ENCODE measurements around the gene ARPP21.
"Not testable (repeated sequence)": the region's sequence is repeated elsewhere in the genome, so short reads cannot be mapped to it uniquely, and the experiment has no call there.

Gene ARPP21

DNA sequence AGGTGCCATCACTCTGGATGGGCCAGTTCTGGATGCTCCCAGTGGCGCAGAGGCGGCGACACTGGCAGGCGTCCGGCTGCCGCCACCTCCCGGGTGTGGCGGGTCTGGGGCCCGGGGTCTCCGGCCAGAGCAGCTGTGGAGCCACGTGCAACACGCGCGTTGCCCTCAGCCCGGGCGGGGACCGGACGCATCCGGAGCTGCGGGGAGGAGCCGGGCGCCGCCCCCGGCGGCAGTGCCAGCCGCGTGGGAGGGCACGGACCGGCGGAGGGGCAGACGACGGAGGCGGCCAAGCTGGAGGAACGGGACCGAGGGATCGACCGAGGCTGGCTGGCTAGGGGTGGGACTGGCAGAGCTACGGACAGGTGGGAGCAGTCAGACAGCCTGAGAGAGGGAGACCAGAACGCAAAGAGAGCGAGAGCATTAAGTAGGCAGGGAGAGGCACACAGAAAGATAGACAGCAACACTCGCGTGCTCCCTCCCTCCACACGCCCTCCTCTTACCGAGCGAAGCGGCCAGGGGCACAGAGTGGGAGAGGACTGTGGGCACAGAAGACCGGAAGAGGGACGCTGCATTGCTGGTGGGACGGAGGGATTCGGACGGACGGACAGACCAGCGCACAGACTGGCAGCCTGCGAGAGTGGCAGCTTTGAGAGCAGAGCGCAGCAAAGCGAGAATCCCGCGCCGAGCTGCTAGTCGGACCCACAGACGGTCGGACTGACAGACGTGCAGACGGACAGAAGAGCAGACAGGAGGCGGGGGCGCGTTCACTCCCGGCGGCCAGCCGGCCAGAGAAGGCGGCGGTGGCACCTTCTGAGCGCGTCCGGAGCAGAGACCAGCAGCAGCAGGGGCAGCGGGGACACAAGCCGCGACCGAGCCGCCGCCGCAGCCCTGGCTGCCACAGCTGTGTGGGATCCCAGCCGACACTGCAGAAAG, at the start of gene ARPP21:
Gene ARPP21 (plus strand): TSS at position 272 of the 933 bp plus-strand sequence. CDS start 42,227 bp downstream, outside the sequence.
- no peak for DNase-seq

DNA sequence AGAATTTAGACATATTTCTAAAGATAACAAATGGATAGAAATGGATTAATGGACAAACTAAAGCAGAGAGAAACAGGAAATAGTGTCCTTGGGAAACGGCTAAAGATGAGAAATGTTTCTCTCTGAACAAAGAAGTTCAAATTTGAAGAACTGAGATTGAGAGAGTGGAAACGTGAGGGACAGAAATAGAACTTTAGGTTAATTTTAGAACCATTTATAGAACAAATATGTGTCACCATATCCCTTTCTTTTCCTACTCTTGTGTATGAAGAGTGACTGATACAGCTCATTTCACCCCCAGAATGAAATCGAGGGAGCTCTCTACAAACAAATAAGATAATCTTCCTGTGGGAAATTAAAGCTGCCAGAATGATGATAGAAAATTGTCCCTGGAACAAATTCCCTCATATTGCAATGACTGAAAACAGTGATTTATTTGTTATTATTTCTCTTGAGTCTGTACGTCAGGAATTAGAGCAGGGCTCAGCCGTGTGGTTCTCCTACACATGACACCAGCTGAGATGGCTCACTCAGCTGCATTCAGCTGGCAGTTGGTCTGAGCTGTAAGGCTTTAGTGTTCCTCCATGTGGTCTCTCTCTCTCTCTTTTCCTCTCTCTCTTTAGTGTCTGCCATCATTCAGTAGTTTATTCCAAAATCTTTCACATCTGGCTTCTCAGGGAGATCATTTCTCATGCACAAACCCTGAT, 46.6 kb upstream of the ARPP21 start:
- DNase-seq: no peak

DNA sequence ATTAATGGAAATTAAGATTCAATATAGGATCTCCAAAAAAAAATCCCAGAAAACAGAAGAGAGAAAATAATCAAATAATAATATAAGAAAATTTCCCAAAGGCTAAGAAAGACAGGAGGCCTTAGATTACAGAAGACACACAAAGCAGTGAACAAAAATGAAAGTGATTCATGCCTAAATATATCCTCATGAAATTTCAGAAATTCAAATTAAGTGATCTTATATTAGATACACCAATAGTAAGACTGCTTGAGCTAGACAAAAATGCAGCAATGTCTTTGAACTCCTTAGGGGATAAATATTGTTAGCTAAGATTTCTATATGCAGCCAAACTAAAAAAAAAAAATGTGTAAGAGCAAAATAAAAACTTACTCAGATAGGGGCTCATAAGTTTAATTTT, 44.6 kb upstream of the ARPP21 start:
- DNase-seq: no peak

DNA sequence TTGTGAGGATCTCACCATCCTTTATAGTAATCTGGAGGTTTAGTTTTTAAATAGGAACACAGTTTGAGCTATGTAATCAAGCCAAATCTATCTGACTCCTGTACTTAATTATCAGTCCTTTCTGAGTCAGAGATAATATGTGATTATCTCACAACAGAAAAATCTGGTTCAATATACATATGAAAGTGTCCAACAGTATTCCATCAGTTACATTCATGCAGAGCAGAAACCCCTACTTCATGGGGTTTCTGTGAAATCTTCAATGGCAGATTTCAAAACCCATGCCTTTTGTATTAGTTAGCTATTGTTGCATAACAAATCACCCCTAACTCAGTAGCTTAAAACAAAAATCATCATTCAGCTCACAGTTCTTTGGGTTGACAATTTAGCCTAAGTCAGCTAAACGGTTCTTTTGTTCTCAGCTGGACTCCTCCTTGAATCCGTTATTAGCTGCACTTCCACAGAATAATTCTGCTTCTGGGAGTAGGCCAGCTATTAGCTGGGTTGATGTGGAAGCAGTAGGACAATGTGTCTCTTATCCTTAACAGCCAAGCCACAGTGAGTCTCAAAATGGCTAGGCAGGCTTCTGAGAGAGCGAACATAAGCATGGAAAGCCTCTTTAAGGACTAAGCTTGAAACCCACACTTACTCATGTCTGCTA, 42.9 kb upstream of the ARPP21 start:
- no peak for DNase-seq

DNA sequence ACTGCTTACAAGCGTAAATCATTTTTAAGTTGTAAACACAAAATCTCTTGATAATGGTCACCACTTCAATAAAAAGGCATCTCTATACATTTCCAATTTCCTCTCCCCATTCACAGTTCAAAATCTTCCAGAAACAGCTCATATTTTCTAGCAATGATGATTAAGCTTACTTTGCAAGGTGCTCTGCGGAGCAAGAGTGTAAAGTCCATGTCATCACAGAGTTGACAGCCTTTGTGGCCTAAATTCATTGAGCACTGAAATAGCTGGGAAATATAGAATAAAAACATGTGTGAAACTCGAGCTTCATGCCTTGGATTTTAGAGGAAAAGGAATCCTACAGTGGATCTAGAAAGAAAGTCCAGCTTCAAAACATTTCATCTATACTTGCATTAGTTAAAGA, 41.8 kb upstream of the ARPP21 start:
- no peak for DNase-seq

DNA sequence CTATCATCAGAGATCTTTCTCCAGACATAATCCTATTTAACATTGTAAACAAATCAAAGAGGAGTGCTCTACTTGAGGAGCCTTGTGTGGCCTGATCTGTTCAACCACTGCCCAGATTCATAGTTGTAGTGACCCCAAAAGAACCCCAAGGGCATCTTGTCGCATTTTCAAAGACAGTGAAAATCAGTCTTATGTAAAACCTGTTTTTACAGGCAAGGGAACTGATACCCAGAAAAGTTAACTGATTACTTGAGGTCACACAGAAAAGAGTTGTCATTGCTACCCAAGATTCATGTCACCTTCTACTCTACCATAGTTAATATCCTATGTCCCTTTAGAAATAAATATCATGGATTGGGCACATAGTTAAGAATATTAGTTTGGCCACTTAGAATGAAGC, 40.5 kb upstream of the ARPP21 start:
- DNase-seq: no peak

DNA sequence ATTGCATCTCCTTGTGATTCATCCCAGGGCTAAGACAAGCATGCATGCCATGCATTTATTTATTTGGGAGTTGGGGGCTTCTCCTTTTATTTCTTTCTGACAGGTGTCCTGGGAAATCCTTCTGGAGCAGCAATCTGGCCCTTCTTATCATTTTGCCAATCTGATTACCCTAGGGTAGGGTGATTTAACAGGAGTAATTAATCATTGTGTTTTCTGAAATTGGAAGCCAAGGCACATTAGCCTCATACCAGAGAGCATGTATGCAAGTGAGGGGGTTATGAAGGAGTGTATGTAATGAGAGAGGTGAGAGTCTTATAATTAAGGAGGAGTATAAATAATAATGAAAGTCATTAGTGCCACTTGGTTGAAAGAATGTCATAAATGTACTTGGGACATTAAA, 37.4 kb upstream of the ARPP21 start:
- DNase-seq: no peak

DNA sequence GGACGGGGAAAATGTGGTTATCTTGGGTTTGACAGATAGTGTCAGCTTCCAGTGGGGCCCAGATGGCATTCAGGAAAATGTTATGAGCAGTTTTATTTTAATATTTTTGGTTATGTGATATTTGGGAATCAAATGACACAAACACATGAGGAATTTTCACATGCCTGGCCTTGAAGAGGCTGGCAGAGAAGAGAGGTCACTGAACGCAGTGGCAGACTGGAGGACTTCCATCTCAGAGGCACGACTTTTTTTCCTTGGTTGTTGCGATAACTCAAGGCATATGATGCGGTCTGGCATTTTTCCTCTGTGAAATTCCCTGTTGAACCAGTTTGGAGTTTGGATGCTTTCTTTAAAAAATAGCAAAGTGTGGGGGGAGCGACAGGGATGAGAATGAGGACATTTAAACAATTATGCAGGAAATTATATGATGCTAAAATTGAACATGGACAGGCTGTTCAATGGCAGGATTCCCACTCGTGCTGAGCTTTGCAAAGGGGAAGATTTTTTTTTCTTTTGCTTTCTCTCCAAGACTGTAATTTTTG, 36.9 kb upstream of the ARPP21 start:
- DNase-seq: no peak

DNA sequence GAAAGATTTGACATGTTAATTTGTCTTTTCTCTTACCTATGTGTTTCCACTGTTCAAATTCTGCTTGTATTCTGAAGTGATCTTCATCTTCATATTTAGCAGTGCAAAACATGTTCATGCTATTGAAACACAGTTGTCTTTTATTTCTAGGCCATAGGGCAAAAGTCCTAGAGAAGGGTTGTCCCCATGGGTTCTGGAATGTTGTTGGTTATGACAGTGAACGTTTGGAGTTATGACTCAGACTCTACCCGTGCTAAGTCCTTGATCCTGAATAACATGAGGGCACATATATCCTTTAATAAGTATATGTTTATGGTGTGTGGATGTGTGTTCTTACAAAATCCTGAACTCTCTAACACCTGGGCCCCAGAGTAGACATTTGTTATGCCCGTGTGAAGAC, 23.0 kb upstream of the ARPP21 start:
- no peak for DNase-seq

DNA sequence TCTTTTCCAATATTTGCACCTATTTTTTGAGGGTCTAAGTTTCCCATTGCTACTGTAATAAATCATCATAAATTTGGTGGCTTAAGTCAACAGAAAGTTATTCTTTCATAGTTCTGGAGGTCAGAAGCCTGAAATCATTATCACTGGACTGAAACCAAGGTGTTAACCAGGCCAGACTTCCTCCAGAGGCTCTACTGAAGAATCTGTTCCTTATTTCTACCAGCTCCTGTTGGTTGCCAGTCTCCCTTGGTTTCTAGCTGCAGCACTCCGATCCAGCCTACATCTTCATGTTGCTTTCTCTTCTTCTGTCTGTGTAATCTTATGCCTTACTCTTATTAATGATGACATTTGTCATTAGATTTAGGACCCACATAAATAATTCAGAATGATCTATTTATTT, 22.0 kb upstream of the ARPP21 start:
- DNase-seq: no peak

DNA sequence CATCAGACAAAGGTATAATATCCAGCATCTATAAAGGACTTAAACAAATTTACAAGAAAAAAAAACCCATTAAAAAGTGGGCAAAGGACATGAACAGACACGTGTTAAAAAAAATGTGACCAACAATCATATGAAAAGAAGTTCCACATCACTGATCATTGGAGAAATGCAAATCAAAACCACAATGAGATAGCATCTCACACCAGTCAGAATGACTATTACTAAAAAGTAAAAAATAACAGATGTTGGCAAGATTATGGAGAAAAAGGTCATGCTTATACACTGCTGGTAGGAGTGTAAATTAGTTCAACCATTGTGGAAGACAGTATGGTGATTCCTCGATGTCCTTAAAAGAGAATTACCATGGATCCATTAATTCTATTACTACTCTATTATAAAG, 19.1 kb upstream of the ARPP21 start:
- DNase-seq: not testable (repeated sequence)

DNA sequence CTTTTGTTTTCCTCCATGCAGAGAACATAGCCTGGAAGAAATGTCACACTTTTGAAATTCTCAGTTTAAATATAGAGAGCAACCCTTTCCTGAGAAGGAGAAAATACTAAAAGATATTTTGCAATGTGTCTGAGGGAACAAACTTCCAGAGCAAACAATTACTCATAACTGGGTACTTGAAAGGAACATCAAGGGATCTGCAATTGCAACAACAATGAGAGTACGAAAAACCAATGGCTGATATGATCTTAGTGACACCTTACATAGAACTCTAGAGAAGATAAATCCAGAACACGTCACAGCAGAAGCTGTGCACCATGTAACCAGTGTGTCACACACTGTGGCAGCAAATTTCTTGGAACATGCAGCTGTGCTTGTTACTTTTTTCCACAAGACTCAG, 14.6 kb upstream of the ARPP21 start:
- DNase-seq: no peak

DNA sequence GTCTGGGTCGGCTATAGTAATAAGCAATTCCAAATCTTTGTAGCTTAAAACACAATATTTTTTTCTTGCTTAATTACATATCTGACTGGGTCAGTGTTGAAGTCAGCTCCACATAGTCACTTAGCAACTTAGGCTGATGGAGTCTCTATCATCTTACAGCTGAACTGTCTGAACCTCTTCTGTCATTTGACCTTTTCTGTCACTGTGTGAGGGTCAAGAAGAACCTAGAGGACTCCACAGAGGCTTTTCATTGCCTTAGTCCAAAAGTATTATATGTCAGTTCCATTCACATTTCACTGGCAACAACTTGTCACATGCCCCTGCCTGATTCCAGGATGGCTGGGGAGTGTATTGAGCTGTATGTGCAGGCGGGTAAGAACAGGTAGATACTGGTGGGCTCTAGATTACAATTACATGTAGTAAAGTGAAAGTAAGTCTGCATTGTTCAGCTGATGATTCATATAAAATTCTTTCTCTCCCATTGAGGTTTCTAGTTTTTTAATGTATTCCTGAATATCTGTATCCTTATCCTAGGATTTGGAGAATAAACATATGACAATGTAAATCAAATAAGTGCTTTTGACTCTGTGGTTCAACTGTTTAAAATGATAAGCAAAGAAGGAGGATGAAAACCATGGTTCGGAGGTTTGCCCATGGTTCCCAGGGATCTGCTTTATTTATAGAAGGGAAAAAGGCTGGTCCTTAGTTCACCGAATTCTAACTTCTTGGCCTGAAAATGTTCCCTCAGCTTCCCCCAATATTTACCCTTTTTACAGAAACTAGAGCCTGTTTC, 5.8 kb upstream of the ARPP21 start:
- DNase-seq: no peak

DNA sequence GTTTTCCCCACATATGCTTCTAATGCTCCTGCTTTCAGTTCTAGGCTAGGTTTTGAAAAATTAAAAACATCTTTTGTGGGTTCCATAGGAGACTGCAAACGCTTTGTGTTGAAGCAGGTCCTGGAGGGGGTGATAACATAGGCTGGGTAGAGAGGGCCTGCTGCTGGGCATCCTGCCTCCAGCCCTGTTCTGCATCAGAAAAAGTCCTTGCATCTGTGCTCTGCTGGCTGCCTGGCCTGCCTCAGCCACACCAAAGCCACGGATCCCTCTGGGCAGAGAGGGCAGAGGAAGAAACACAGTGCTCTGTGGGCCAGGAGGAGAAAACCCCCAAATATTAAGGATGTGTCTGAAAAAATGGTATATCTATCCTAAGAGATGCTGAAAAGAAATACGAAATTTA, 3.9 kb upstream of the ARPP21 start:
- no peak for DNase-seq

DNA sequence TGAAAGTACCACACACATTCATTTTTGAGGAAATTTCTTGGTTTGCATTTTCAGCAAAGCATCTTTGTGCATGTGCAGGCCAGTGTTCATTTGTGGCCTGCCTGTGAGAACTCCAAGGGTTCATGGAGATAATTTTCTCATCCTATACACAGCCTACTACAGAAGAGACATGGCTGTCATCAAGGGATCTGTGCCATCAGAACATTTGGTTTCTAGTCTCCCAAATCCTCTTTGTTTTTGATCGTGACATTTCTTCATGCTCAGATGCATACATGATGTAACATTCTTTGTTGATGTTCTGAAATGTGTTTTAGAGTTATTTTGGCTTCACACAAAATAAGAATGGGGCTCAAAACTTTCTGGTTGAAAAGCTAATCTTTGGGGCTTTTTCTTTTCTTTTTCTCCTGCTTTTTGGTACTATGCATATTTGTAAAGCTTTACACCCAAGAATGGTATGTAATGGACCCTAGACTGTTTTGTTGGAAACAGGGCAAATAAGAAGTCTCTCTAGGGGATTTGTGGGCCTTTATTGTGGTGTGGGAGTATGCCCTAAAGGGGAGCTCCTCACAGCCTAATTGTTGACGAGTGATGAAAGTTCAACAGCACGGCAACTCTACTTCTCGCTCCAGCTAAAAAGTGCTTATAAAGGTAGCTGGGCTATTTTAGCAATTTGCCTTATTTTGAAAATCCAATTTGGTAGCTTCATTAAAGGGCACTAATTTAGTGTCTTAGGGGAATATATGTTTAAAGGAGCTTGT, 3.2 kb upstream of the ARPP21 start:
- DNase-seq: no peak

DNA sequence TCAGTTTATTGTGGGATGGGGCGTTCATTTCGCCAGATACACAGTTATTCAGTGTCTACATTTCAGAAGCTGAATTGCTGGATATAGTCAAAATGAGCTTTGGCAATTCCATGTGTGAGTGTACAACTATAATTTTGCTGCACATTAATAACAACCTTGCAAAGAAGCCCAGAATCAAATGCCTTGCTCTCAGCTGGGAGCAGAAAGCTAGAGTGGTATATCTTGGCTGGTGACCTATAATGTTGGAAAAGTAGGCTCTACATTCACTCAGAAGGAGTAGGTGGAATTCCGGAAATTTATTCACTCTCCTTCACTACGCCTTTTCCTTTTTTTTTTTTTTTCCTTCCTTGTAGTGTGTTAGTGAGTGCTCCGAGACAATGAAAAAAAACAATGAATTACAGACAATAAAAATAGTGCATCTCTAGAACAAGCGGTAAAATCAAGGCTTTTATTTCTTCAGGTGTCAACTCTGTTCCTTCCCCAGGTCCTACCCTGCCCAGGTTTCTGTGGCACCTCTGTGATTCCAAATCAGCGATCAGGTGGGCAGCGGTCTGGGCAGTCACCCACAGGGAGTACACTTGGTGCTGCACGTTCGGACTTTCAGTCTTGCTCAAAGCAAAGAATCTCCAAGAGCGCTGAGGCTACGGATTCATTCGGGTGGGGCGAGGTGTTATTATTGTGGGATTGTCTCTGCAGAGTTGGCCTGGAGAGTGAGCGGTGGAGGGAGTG, 910 bp upstream of the ARPP21 start:
- DNase-seq: no peak

DNA sequence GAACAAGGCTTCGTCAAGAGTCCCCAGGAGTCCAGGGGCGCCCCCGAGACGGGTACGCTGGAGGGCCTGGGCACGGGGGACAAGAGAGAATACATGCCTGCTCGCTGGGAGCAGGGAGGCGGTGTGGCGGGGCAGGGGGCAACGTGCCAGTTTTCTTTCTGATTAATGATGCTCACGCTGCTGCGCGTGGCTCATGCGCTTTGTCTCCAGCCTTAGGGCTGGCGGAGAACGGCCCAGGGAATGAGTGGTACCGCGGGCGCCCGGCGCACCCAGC, 408 bp upstream of the ARPP21 start:
- no peak for DNase-seq

DNA sequence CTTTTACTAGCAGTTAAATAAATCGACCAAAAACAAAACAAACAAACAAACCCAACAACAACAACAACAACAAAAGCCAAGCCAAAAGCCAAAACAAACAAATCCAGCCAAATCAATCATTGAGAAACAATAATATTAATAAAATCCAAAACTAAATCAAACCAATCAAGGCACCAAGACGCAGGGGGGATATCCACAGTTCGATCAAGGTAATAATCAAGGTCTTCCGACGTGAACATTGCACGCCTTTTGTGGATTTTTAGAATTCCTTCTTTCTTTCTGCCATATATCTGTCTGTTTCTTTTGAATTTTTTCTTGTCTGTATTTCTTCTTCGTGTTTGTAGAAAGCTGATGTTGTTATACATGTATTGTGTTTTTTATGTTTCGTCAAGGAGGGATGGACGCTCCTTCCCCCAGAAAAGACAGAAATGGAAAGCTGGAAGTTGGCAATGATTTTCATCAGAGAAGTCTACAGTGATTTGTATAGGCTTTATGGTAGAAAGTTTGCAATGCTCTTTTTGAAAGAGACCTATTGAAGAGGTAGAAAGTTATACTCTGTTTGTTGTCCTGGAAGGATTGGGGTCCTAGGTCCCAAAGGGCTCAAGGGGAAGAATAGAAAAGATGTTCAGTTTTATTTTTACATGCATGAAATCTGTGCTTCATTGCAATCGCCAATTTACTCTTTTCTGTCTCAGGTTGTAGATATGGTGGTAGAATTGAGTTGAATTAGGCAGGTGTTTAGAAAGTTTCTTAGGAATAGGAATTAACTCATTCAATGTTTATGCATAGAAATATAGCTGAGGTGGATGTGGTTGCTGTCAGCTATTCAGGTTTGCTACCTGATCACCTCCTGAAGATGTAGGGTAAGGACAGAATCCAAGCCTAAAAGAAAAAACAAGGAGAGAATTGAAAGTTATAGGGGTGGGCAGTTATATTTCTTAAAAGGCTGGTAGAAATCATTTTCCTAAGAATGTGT, 1.2 kb downstream of the ARPP21 start:
- no peak for DNase-seq

DNA sequence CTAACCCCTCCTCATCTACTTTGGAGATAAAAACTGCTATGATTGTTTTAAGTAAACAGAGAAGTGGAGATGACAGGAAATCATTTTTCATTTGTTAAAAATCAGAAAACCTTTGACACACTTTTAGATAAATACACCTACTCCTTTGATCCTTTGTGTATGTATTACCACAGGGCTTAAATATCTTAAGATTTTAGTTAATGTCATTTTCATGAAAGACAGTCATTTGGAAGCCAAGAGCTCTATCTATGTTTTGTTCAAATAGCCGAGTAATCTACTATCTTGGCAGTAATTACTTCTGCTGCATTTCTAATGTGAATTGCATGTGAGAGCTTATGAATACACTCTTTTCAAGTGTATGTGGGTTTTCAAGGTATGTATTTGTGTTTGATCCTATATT, 2.0 kb downstream of the ARPP21 start:
- DNase-seq: no peak

DNA sequence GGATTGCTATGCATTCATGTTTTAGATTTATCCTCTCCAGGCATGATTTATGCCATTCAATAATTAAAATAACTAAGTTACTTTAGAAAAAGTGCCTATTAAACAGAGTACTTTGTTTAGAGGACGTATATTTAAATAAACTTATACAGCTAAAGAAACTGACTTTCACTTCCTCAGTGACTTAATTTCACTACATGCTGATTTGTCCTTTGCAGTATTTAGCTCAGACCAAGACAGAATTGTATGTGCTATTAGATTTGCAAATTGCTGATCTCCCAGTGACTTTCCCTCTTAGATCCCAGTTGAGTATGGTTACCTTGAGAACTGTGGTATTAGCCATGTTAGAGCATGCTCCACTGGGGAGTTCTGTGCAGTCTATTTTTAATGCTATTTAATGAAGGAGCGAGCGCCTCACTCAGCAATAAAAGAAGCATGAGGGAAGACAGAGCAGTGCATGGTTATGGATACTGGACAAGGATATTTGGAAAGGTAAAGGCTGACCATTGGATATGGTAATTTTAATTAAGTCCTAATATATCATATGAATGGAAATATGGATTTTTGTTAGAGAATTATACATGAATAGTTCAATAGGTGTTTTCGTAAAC, 2.7 kb downstream of the ARPP21 start:
- no peak for DNase-seq
